ENCODE data around the gene SHB.
"Not testable (repeated sequence)": the region's sequence is repeated elsewhere in the genome, so short reads cannot be mapped to it uniquely, and the experiment has no call there.

The SHB gene

GRCh38 chr9:38061326-38061977 lies 7.6 kb downstream of the SHB start:
- no peak for DNase-seq

- DNase-seq: no peak
These were observed 8.3 kb downstream of the SHB start for GRCh38 chr9:38060681-38061080.

GRCh38 chr9:38059233-38059936 lies 9.6 kb downstream of the SHB start:
- no peak for DNase-seq

GRCh38 chr9:38058452-38059232 lies 10.4 kb downstream of the SHB start:
- no peak for DNase-seq

- DNase-seq: no peak
These were observed 11.4 kb downstream of the SHB start for GRCh38 chr9:38057416-38058195.

GRCh38 chr9:38054653-38055052 lies 14.4 kb downstream of the SHB start:
- no peak for DNase-seq

- no peak for DNase-seq
These were observed 15.1 kb downstream of the SHB start for GRCh38 chr9:38053697-38054461.

GRCh38 chr9:38051780-38052546 lies 17.1 kb downstream of the SHB start:
- DNase-seq: no peak

- no peak for DNase-seq
These were observed 20.6 kb downstream of the SHB start for GRCh38 chr9:38048316-38048969.

GRCh38 chr9:38047301-38048251 lies 21.5 kb downstream of the SHB start:
- DNase-seq: no peak

GRCh38 chr9:38046661-38047300 lies 22.2 kb downstream of the SHB start:
- DNase-seq: no peak

GRCh38 chr9:38045939-38046338 lies 23.1 kb downstream of the SHB start:
- DNase-seq: not testable (repeated sequence)

- DNase-seq: no peak
These were observed 24.3 kb downstream of the SHB start for GRCh38 chr9:38044706-38045105.

- DNase-seq: no peak
These were observed 24.9 kb downstream of the SHB start for GRCh38 chr9:38043931-38044623.

- no peak for DNase-seq
These were observed 26.2 kb downstream of the SHB start for GRCh38 chr9:38042626-38043357.

- DNase-seq: no peak
These were observed 27.3 kb downstream of the SHB start for GRCh38 chr9:38041564-38042243.

Data from RPMI8226 (cell line).